Activated CD4-positive, alpha-beta T cell treated with anti-CD3 and anti-CD28 coated beads, Interleukin-2, amount 10 ng/mL, durations not matched to agents 7 days and 5 days (primary cell): ENCODE data around the gene FAM185A. TPM values are rescaled to one million over a fixed set of nuclear protein-coding genes. Genes with fewer than 3 reads are reported as not detected.
"Not testable (repeated sequence)": the region's sequence is repeated elsewhere in the genome, so short reads cannot be mapped to it uniquely, and the experiment has no call there.

Source experiments
- CTCF ChIA-PET: fragments of 350-600 bp; sonication (Branson Sonifier 250); formaldehyde crosslinking; loops from one replicate; lab custom pipeline; 2021; ENCODE audit warnings: antibody characterized with exemption; lab: Charles Lee
- POLR2A ChIA-PET: fragments of 350-600 bp; sonication (Branson Sonifier 250); formaldehyde crosslinking; loops from one replicate; lab custom pipeline; 2021; ENCODE audit warnings: antibody characterized with exemption; lab: Charles Lee
- DNase-seq: peaks from one replicate; pipeline ENCODE4 v3.0.0-alpha.2; 2020
- H3K27ac Mint-ChIP-seq: one replicate; pipeline ENCODE4 v1.8.0; 2021; ENCODE audit warnings: mild to moderate bottlenecking, moderate library complexity, mixed read lengths
- H3K27me3 Mint-ChIP-seq: one replicate; pipeline ENCODE4 v1.8.0; 2021; ENCODE audit warnings: mixed read lengths
- H3K36me3 Mint-ChIP-seq: one replicate; pipeline ENCODE4 v1.8.0; 2021; ENCODE audit warnings: low read depth, mixed read lengths
- H3K4me1 Mint-ChIP-seq: one replicate; pipeline ENCODE4 v1.8.0; 2021; ENCODE audit warnings: mixed read lengths
- H3K4me3 Mint-ChIP-seq: one replicate; pipeline ENCODE4 v1.8.0; 2021; ENCODE audit warnings: mild to moderate bottlenecking, moderate library complexity, mixed read lengths
- H3K9me3 Mint-ChIP-seq: one replicate; pipeline ENCODE4 v1.8.0; 2021; ENCODE audit warnings: mixed read lengths
- total RNA-seq, 2 experiments: library from RNA; stranded (reverse); gene quantifications; one replicate each; pipeline ENCODE4 v1.2.3, GENCODE V29; 2021

FAM185A gene
- total RNA-seq, 2 experiments from 2014 or later: 8.3 to 8.4 TPM

DNA sequence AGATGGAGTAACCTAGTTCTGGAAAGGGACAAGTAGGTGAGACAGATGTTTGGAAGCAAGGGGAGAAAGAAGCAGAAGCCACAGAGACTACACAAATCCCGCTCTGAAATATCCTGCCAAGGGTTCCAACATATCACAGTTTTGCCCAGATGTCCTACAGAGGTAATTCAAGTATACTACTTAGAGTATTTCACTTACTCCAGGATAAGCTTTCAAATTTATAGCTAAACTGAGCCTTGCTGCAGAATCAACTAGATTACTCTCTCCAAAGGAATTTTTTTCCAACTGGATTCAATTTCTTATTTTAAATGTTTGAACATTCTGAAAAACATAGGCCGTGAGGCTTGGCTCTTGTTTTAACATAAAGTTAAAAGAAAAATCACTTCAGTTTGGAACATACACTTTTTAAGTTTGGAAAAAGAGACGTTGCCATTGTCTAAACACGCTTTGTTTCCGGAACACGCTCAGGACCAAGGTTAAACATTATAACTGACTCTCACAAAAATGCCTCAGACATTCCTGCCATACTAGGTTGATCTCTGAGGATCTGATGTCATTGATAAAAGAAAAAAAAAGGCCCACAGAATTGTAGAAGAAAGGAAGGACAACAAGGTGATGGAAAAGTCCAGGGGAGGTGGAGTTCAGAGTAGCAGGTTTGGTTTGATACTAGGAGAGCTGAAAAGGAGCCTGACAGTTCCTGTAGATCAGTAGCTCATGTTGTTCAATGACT is 74.8 kb downstream of the FAM185A start:
- DNase-seq: no peak
- Mint-ChIP-seq H3K4me3 (no peak overlapping the region), H3K27ac (no peak overlapping the region), H3K27me3 (no peaks in the 10 kb centered on the region), H3K9me3 (no peaks in the 10 kb centered on the region), H3K36me3 (peaks cover 12% of the 10 kb centered on the region), H3K4me1 (no peaks in the 10 kb centered on the region)
- ChIA-PET POLR2A (no interaction called here), CTCF (no interaction called here)

DNA sequence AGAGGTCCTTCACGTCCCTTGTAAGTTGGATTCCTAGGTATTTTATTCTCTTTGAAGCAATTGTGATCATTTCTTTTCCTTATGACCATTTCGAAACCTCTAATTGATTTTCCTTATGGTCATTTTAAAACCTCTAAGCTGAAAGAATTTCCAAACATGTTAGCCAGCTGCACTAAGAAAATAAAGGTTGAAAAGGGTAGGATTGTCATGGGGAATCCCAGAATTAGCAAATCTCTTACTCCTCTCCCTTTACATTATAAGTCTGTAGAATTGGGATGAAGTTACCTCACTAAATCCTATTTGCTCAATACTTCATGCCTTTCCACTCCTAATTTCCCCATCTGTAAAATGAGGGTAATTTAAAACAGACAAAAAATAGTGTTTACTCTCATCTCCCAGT is 79.5 kb downstream of the FAM185A start:
- peaks cover 13% of the 10 kb centered on the region for H3K36me3 Mint-ChIP-seq
- H3K27me3 Mint-ChIP-seq: no peaks in the 10 kb centered on the region
- no peaks in the 10 kb centered on the region for H3K4me1 Mint-ChIP-seq
- CTCF ChIA-PET: no interaction called here
- no peak for DNase-seq
- H3K4me3 Mint-ChIP-seq: no peak overlapping the region
- no peaks in the 10 kb centered on the region for H3K9me3 Mint-ChIP-seq
- POLR2A ChIA-PET: no interaction called here
- H3K27ac Mint-ChIP-seq: no peak overlapping the region

DNA sequence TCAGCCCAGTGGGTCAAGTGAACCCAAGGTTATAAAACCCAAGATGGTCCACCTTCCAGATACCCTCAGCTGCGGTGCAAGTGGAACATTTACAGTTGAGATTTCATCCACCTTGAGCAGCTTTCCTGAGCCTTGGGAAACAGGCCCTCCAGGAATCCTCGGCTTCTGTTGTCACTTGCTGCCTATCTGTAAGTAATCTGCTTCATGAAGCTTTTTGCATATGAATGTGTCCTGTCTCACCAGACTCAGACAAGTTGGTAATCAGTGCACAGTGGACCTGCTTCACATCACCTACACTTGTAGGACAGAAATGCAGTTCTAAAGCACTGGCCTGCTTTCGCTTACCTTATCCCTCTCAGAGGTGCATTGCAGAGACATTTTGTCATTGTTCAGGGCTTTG is 80.3 kb downstream of the FAM185A start:
- H3K27me3 Mint-ChIP-seq: no peaks in the 10 kb centered on the region
- H3K4me3 Mint-ChIP-seq: no peak overlapping the region
- CTCF ChIA-PET: interaction anchor here (0.6 to 1.1 kb wide), 2 partner anchors 9 to 12 kb away, joined by 3 read pairs; no protein-coding TSS in a partner anchor
- H3K27ac Mint-ChIP-seq: no peak overlapping the region
- peaks cover 12% of the 10 kb centered on the region for H3K36me3 Mint-ChIP-seq
- POLR2A ChIA-PET: no interaction called here
- no peaks in the 10 kb centered on the region for H3K9me3 Mint-ChIP-seq
- no peak for DNase-seq
- no peaks in the 10 kb centered on the region for H3K4me1 Mint-ChIP-seq

DNA sequence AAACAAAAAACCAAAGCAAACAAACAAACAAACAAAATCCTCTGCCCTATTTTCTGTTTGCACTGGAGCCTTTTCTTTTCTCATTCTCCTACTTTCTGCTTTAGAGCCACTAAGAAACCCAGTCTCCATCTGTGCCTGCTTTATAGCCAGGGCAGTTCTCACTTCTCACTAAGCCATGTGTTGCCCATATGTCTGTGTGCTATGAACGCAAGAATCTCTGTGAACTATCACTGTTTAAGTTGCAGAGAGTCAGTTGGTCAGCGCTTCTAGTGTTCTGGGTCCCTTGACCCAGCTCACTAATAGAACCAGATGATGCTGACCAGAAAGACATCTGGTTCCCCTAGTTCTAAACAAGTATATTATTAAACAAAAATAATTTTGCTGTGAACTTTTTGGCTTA is 81.4 kb downstream of the FAM185A start:
- POLR2A ChIA-PET: no interaction called here
- Mint-ChIP-seq H3K27ac (no peak overlapping the region), H3K36me3 (peaks cover 12% of the 10 kb centered on the region), H3K4me3 (no peak overlapping the region), H3K4me1 (peaks cover 7% of the 10 kb centered on the region), H3K9me3 (no peaks in the 10 kb centered on the region), H3K27me3 (no peaks in the 10 kb centered on the region)
- DNase-seq: no peak
- CTCF ChIA-PET: no interaction called here

DNA sequence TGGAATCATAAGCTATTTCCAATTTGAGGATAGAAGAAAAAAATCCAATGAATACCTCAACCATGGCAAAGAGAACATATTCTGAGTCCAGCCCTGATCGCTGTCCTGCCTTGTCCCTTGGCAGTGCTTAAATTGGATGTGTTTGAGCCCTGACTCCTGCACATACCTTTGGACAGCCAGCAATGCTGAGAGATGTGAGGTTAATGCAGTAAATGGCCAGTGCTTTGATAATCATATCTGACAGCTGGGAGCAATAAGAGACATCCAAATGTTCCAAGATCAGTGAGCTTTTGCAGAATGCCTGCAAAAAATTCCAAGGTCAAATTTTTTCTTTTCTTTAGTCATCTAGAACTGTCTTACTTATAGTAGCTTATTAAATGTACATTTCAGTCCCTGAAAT is 83.9 kb downstream of the FAM185A start:
- peaks cover 7% of the 10 kb centered on the region for H3K36me3 Mint-ChIP-seq
- H3K27me3 Mint-ChIP-seq: peaks cover 3% of the 10 kb centered on the region
- POLR2A ChIA-PET: interaction anchor here (0.6 kb wide), 1 partner anchor 1884 kb away, joined by 3 read pairs; no protein-coding TSS in a partner anchor
- H3K4me3 Mint-ChIP-seq: no peak overlapping the region
- no peak for DNase-seq
- peaks cover 9% of the 10 kb centered on the region for H3K4me1 Mint-ChIP-seq
- no peaks in the 10 kb centered on the region for H3K9me3 Mint-ChIP-seq
- CTCF ChIA-PET: no interaction called here
- H3K27ac Mint-ChIP-seq: no peak overlapping the region

DNA sequence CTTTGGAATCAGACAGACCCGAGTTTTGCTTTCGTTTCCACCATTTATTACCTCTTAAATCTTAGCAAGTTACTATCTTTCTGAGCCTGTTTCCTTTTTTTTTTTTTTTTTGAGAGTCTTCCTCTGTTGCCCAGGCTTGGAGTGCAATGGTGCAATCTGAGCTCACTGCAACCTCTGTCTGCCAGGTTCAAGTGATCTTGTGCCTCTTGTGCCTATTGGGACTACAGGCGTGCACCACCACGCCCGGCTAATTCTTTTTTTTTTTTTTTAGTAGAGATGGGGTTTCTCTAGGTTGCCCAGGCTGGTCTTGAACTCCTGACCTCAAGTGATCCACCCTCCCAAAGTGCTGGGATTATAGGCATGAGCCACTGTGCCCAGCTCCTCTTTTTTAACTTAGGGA is 84.5 kb downstream of the FAM185A start:
- peaks cover 5% of the 10 kb centered on the region for H3K36me3 Mint-ChIP-seq
- ChIA-PET CTCF (interaction anchor here (0.7 kb wide), 1 partner anchor 290 kb away, joined by 4 read pairs; no protein-coding TSS in a partner anchor), POLR2A (interaction anchor here (0.6 to 0.7 kb wide), 2 partner anchors 1791 to 1883 kb away, joined by 3 to 7 read pairs; no protein-coding TSS in a partner anchor)
- no peak overlapping the region for H3K4me3 Mint-ChIP-seq
- H3K27ac Mint-ChIP-seq: no peak overlapping the region
- H3K4me1 Mint-ChIP-seq: peaks cover 9% of the 10 kb centered on the region
- no peak for DNase-seq
- no peaks in the 10 kb centered on the region for H3K9me3 Mint-ChIP-seq
- H3K27me3 Mint-ChIP-seq: peaks cover 3% of the 10 kb centered on the region

DNA sequence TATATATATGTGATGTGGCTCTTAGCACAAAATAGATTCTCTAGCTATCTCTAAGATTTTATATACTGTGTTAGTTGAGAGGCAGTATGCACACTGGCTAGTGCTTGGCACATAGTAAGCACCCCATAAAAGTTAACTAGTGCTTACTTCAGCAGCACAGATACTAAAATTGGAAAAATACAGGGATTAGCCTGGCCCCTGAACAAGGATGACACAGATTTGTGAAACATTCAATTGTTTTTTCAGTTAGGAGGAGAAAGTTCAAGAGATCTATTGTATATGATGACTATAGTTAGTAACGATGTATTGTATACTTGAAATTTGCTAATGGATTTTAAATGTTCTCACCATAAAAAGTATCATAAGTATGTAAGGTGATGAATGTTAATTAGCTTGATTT is 85.7 kb downstream of the FAM185A start:
- no peak overlapping the region for H3K4me3 Mint-ChIP-seq
- CTCF ChIA-PET: no interaction called here
- no peak for DNase-seq
- H3K4me1 Mint-ChIP-seq: peaks cover 9% of the 10 kb centered on the region
- peaks cover 2% of the 10 kb centered on the region for H3K36me3 Mint-ChIP-seq
- H3K9me3 Mint-ChIP-seq: no peaks in the 10 kb centered on the region
- POLR2A ChIA-PET: no interaction called here
- no peak overlapping the region for H3K27ac Mint-ChIP-seq
- peaks cover 3% of the 10 kb centered on the region for H3K27me3 Mint-ChIP-seq

DNA sequence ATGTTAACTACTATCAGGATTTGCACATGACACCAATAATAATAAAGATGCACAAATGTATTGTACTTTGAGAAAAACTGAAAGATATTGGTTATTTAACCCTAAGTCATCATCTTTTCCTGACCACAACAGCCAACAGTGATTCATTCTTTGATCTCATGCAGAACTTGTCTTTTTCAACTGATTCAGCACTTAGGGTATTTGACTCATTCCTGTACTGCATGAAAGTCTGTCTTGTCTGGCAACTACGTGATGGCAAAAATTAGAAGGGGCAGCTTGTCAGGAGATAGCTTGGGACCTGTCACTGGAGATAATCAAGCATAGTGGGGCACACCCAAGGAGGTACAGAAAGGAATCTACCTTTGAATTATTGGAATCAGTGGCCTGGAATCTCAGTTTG is 86.2 kb downstream of the FAM185A start:
- Mint-ChIP-seq H3K4me1 (peaks cover 9% of the 10 kb centered on the region), H3K36me3 (peaks cover 2% of the 10 kb centered on the region), H3K27ac (no peak overlapping the region), H3K9me3 (no peaks in the 10 kb centered on the region), H3K4me3 (no peak overlapping the region), H3K27me3 (peaks cover 3% of the 10 kb centered on the region)
- ChIA-PET POLR2A (no interaction called here), CTCF (interaction anchor here (0.6 kb wide), 1 partner anchor 24 kb away, joined by 3 read pairs; no protein-coding TSS in a partner anchor)
- DNase-seq: peak; percentile 24

DNA sequence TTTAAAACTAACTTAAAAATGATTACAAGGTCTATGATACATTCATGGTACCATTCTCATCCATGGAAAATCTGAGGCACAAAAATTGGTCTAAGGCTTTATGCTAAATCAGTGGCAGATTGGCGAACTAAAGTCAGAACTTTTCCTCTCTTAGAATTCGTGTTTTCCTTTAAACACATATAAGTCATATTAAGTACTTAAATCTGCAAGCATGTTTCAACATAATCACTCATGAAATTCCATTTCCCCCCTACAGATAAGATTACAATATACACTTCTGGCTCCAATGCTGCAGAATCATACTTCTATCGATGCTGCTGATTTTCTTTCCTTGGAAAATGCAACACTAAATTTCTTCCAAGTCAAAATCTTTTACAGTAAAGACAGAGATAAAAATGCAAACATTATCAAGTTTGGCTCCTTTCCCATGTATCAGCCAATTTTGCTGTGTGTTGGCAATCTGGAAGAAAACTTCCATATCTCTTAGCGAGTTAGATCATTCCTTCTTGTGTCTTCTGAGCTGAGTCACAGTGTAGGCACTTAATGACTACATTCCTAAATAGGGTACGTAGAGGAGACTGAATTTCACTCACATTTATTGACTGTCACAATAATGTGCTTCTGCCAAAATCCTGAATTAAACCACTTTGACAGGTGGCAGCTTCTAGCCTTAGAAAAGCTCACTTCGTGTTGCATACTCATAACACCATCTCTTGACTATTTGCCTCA is 87.6 kb downstream of the FAM185A start:
- H3K4me3 Mint-ChIP-seq: no peak overlapping the region
- H3K36me3 Mint-ChIP-seq: peaks cover 3% of the 10 kb centered on the region
- H3K27me3 Mint-ChIP-seq: peaks cover 4% of the 10 kb centered on the region
- H3K27ac Mint-ChIP-seq: no peak overlapping the region
- no peak for DNase-seq
- no peaks in the 10 kb centered on the region for H3K9me3 Mint-ChIP-seq
- CTCF ChIA-PET: no interaction called here
- POLR2A ChIA-PET: no interaction called here
- peaks cover 9% of the 10 kb centered on the region for H3K4me1 Mint-ChIP-seq

DNA sequence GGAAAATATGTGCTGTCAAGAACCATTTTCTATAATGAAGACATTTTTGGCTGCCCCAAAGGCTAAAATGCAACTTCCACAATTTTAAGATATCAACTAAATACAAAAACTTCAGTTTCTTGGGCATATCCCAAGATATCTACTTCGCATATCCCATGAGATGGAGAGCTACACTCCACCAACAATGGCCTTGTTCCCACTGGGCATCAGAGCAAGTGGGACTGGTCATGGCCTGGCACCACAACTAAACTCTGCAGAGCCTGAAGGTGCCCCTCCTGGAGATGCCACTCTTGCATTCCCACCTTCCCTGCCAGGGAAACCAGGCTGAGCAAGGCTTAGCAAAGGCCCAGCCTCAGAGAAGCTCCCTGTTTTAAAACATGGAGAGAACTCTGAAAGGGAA is 88.2 kb downstream of the FAM185A start:
- Mint-ChIP-seq H3K27me3 (peaks cover 4% of the 10 kb centered on the region), H3K27ac (no peak overlapping the region), H3K4me3 (no peak overlapping the region), H3K36me3 (peaks cover 3% of the 10 kb centered on the region), H3K9me3 (no peaks in the 10 kb centered on the region), H3K4me1 (peaks cover 9% of the 10 kb centered on the region)
- ChIA-PET CTCF (interaction anchor here (0.6 kb wide), 1 partner anchor 60 kb away, joined by 4 read pairs; no protein-coding TSS in a partner anchor), POLR2A (no interaction called here)
- DNase-seq: no peak

DNA sequence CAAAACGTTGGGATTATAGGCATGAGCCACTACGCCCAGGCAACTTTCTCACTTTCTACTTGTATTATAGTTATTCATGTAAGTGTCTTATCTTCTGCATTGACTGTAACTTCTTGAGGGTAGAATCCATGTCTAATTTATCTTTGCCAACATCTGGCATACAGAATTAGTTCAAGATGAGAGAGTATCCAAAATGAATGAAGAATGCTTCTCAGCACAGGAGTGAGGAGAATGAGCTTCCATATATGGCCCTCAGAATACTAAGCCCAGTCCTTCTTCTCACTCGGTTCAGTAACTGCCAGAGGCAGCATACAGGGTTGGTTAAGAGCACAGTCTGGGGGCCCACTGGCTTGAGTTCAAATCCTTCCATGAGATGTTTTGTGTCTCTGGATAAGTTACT is 89.0 kb downstream of the FAM185A start:
- no peak overlapping the region for H3K27ac Mint-ChIP-seq
- H3K36me3 Mint-ChIP-seq: peaks cover 3% of the 10 kb centered on the region
- DNase-seq: no peak
- H3K9me3 Mint-ChIP-seq: no peaks in the 10 kb centered on the region
- no peak overlapping the region for H3K4me3 Mint-ChIP-seq
- CTCF ChIA-PET: interaction anchor here (0.6 kb wide), 1 partner anchor 59 kb away, joined by 4 read pairs; no protein-coding TSS in a partner anchor
- peaks cover 9% of the 10 kb centered on the region for H3K4me1 Mint-ChIP-seq
- H3K27me3 Mint-ChIP-seq: peaks cover 4% of the 10 kb centered on the region
- POLR2A ChIA-PET: no interaction called here

DNA sequence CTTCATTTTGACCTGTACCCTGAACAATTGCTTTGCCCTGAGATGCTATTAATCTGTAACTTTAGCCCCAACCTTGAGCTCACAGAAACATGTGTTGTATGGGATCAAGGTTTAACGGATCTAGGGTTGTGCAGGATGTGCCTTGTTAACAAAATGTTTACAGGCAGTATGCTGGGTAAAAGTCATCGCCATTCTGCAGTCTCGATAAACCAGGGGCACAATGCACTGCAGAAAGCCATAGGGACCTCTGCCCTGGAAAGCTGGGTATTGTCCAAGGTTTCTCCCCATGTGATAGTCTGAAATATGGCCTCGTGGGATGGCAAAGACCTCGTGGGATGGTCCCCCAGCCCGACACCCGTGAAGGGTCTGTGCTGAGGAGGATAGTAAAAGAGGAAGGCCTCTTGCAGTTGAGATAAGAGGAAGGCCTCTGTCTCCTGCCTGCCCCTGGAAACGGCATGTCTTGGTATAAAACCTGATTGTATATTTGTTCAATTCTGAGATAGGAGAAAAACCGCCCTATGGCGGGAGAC is 89.8 kb downstream of the FAM185A start:
- DNase-seq, H3K36me3 Mint-ChIP-seq, H3K9me3 Mint-ChIP-seq, POLR2A ChIA-PET, H3K27ac Mint-ChIP-seq, CTCF ChIA-PET, H3K4me1 Mint-ChIP-seq, H3K4me3 Mint-ChIP-seq, H3K27me3 Mint-ChIP-seq: not testable (repeated sequence)

DNA sequence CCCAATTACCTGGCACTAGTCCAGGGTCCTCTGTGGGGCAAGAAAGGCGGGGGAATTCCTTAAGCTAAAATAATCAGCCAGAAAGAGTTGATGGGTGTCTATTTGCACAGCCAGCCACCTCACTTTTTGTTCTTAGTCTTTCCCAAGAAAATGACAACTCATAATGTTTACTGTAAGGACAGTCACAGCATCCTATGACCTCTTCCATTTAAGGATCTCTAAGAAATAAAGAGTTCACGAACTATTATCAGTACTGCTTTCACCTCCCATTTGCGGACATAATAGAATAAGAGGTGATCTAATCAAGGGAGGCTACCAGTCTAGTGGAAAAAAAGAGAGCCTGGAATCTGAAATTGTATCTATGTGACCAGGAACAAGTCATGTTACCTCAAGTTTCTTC is 91.6 kb downstream of the FAM185A start:
- no peak overlapping the region for H3K4me3 Mint-ChIP-seq
- H3K4me1 Mint-ChIP-seq: peaks cover 2% of the 10 kb centered on the region
- no peak overlapping the region for H3K27ac Mint-ChIP-seq
- peaks cover 3% of the 10 kb centered on the region for H3K36me3 Mint-ChIP-seq
- no peak for DNase-seq
- POLR2A ChIA-PET: no interaction called here
- CTCF ChIA-PET: interaction anchor here (0.7 kb wide), 1 partner anchor 221 kb away, joined by 3 read pairs; no protein-coding TSS in a partner anchor
- H3K27me3 Mint-ChIP-seq: peaks cover 11% of the 10 kb centered on the region
- H3K9me3 Mint-ChIP-seq: no peaks in the 10 kb centered on the region
